ENCODE data around the gene SSC5D.

GRCh38 chr19:55472463-55472862 lies 15.8 kb upstream of the SSC5D start:
- TF ChIP-seq, protein P1, sequence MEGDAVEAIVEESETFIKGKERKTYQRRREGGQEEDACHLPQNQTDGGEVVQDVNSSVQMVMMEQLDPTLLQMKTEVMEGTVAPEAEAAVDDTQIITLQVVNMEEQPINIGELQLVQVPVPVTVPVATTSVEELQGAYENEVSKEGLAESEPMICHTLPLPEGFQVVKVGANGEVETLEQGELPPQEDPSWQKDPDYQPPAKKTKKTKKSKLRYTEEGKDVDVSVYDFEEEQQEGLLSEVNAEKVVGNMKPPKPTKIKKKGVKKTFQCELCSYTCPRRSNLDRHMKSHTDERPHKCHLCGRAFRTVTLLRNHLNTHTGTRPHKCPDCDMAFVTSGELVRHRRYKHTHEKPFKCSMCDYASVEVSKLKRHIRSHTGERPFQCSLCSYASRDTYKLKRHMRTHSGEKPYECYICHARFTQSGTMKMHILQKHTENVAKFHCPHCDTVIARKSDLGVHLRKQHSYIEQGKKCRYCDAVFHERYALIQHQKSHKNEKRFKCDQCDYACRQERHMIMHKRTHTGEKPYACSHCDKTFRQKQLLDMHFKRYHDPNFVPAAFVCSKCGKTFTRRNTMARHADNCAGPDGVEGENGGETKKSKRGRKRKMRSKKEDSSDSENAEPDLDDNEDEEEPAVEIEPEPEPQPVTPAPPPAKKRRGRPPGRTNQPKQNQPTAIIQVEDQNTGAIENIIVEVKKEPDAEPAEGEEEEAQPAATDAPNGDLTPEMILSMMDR (IDR thresholded peaks at IDR 0.05; ENCODE audit: insufficient read depth, low read depth, low read length), result no peak
- TF ChIP-seq EZH2 (IDR thresholded peaks at IDR 0.05; ENCODE audit: insufficient read depth, low read length), result no peak
